Measurements from ENCODE around the gene CDH12.

DNA sequence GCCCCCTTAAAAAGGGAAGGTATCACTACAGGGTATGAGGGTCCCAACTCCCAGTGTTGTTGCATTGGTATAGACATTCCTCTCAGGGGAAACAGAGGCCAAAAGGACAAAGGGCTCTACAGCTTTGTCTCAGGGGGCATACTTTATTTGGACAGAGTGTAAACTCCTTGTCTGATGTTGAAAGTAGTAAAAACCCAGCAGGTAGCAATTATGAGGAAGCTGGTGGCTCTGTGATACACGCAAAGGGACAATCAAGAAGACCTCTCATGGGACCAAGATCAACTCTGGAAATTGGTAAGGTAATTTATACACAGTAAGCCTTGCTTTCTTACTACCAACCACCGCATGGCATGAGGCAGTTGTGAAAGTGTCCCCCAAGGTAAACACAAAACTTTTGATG is 764.6 kb downstream of the CDH12 start:
- TF ChIP-seq EP300 (IDR thresholded peaks at IDR 0.05) (no peak), CTCF (IDR thresholded peaks at IDR 0.05) (no peak), POLR2A (IDR thresholded peaks at IDR 0.05) (no peak)

Measured in gastroesophageal sphincter (tissue), 3 donors.